Liver (tissue), 9 donors: ENCODE data around the gene GRAMD4. TPM values are rescaled to one million over a fixed set of nuclear protein-coding genes. Genes with fewer than 3 reads are reported as not detected.

ENCODE experiments used
- DNase-seq: peaks from one replicate; pipeline ENCODE4 v3.0.0-alpha.2; 2017; ENCODE audit warnings: low spot score
- H3K27ac ChIP-seq, 2 donors: one replicate each; pipeline ENCODE4 v1.7.0; 2013; ENCODE audit warnings: inconsistent platforms in 2 of 2, low read length in 2 of 2, control low read depth in 1 of 2, low read depth in 1 of 2, mild to moderate bottlenecking in 1 of 2
- H3K27me3 ChIP-seq, 4 donors: one replicate each; pipeline versions ENCODE4 v1.6.1 to v1.7.0; 2013; ENCODE audit warnings: low read length in 3 of 4, inconsistent platforms in 1 of 4, mild to moderate bottlenecking in 1 of 4, moderate library complexity in 1 of 4; ENCODE audit not compliant: control insufficient read depth in 4 of 4, insufficient read depth in 4 of 4
- H3K36me3 ChIP-seq, 4 donors: one replicate each; pipeline versions ENCODE4 v1.6.1 to v1.7.0; 2013; ENCODE audit warnings: low read length in 3 of 4, mild to moderate bottlenecking in 3 of 4, low read depth in 1 of 4, moderate library complexity in 1 of 4; ENCODE audit not compliant: control insufficient read depth in 4 of 4, insufficient read depth in 3 of 4
- H3K4me1 ChIP-seq, 4 donors: one replicate each; pipeline versions ENCODE4 v1.6.1 to v1.7.0; 2013; ENCODE audit warnings: low read length in 3 of 4, mild to moderate bottlenecking in 3 of 4, moderate library complexity in 1 of 4; ENCODE audit not compliant: control insufficient read depth in 4 of 4, insufficient read depth in 4 of 4
- H3K4me3 ChIP-seq, 3 donors: one replicate each; pipeline versions ENCODE4 v1.6.1 to v1.7.0; 2013; ENCODE audit warnings: low read length in 3 of 3, control low read depth in 1 of 3, low read depth in 1 of 3, mild to moderate bottlenecking in 1 of 3
- H3K9ac ChIP-seq, 2 donors: one replicate each; pipeline ENCODE4 v1.7.0; 2013; ENCODE audit warnings: low read length in 2 of 2, mild to moderate bottlenecking in 2 of 2, moderate library complexity in 2 of 2, control low read depth in 1 of 2, low read depth in 1 of 2
- H3K9me3 ChIP-seq, 4 donors: one replicate each; pipeline versions ENCODE4 v1.6.1 to v1.7.0; 2013; ENCODE audit warnings: low read length in 3 of 4; ENCODE audit not compliant: control insufficient read depth in 4 of 4
- ATF3 ChIP-seq: IDR thresholded peaks from 2 replicates; pipeline ENCODE4 v1.6.1; 2016; ENCODE audit warnings: antibody characterized with exemption
- EGR1 ChIP-seq, 2 donors: IDR thresholded peaks; 2 replicates each; pipeline ENCODE4 v1.6.1; 2016 to 2018; ENCODE audit warnings: antibody characterized with exemption in 2 of 2, low read depth in 2 of 2
- FOXA1 ChIP-seq: IDR thresholded peaks from 2 replicates; pipeline ENCODE4 v1.6.1; 2016; ENCODE audit warnings: antibody characterized with exemption
- FOXA2 ChIP-seq: IDR thresholded peaks from 2 replicates; pipeline ENCODE4 v1.6.1; 2016; ENCODE audit warnings: antibody characterized with exemption
- GABPA ChIP-seq, 2 donors: IDR thresholded peaks in 1 of 2; conservative IDR thresholded peaks in 1 of 2; 2 replicates each; pipeline ENCODE4 v1.6.1; 2016; ENCODE audit warnings: antibody characterized with exemption in 2 of 2, mild to moderate bottlenecking in 1 of 2, moderate library complexity in 1 of 2
- HNF4A ChIP-seq, 2 donors: conservative IDR thresholded peaks; 2 replicates each; pipeline ENCODE4 v1.6.1; 2016; ENCODE audit warnings: antibody characterized with exemption in 2 of 2, mild to moderate bottlenecking in 2 of 2
- HNF4G ChIP-seq: IDR thresholded peaks from 2 replicates; pipeline ENCODE4 v1.6.1; 2016; ENCODE audit warnings: antibody characterized with exemption
- JUND ChIP-seq, 2 donors: IDR thresholded peaks; 2 replicates each; pipeline ENCODE4 v1.6.1; 2016; ENCODE audit warnings: antibody characterized with exemption in 2 of 2
- NR2F2 ChIP-seq: IDR thresholded peaks from 2 replicates; pipeline ENCODE4 v1.6.1; 2016; ENCODE audit warnings: antibody characterized with exemption
- RAD21 ChIP-seq, 2 donors: IDR thresholded peaks; 2 replicates each; pipeline ENCODE4 v1.6.1; 2016; ENCODE audit warnings: antibody characterized with exemption in 2 of 2, mild to moderate bottlenecking in 2 of 2
- RXRA ChIP-seq, 2 donors: IDR thresholded peaks; 2 replicates each; pipeline ENCODE4 v1.6.1; 2017 to 2018; ENCODE audit warnings: antibody characterized with exemption in 2 of 2, mild to moderate bottlenecking in 1 of 2
- SP1 ChIP-seq: IDR thresholded peaks from 2 replicates; pipeline ENCODE4 v1.6.1; 2018; ENCODE audit warnings: antibody characterized with exemption, mild to moderate bottlenecking
- TAF1 ChIP-seq: conservative IDR thresholded peaks from 2 replicates; pipeline ENCODE4 v1.6.1; 2016; ENCODE audit warnings: antibody characterized with exemption, mild to moderate bottlenecking
- YY1 ChIP-seq: IDR thresholded peaks from 2 replicates; pipeline ENCODE4 v1.6.1; 2016; ENCODE audit warnings: antibody characterized with exemption, mild to moderate bottlenecking
- WGBS: extraction: QIAGEN DNeasy Blood & Tissue Kit; methylation state at CpG from one replicate; pipeline ENCODE4 v1.1.7; 2013; 5-methylcytosine and 5-hydroxymethylcytosine counted together
- polyA plus RNA-seq, 2 donors: library from polyadenylated mRNA; stranded (reverse) in 1 of 2; unstranded in 1 of 2; fragments of 200-250 nt in 1 of 2; fragments of >200 nt in 1 of 2; fragmentation: Nextera tagmentation in 1 of 2; extraction: Ambion mirVana in 1 of 2; gene quantifications; one replicate each; pipeline versions ENCODE4 v1.2.1 to v1.2.3, GENCODE V29; 2013 to 2015
- total RNA-seq, 2 donors: library from RNA; depleted of rRNA; stranded (reverse); fragments of >200 nt; gene quantifications; one replicate each; pipeline ENCODE4 v1.2.3, GENCODE V29; 2014
- TF ChIP-seq, protein P1 (sequence below): fragments of 150-350 bp; IDR thresholded peaks from 2 replicates; pipeline ENCODE4 v1.5.1; 2017; ENCODE audit warnings: improper control_type of control experiment, low read depth, low read length; ENCODE audit not compliant: missing input control
- TF ChIP-seq, protein P2 (sequence below): IDR thresholded peaks from 2 replicates; pipeline ENCODE4 v1.6.1; 2016; ENCODE audit warnings: antibody characterized with exemption
- TF ChIP-seq, protein P3 (sequence below): IDR thresholded peaks from 2 replicates; pipeline ENCODE4 v1.6.1; 2016; ENCODE audit warnings: antibody characterized with exemption, mild to moderate bottlenecking
- TF ChIP-seq, protein P4 (sequence below): IDR thresholded peaks from 2 replicates; pipeline ENCODE4 v1.6.1; 2016; ENCODE audit warnings: antibody characterized with exemption
- donor health status: healthy.
- donor health status: healthy.
- donor health status: healthy.
- donor health status: healthy.
- donor health status: healthy.

The GRAMD4 gene
- total and polyA plus RNA-seq, 4 donors = 2.7 to 53.5 (median 21.6) TPM

GRCh38 chr22:46657655-46657953 lies 37.4 kb downstream of the GRAMD4 start (continued):
- TF ChIP-seq, protein P1, sequence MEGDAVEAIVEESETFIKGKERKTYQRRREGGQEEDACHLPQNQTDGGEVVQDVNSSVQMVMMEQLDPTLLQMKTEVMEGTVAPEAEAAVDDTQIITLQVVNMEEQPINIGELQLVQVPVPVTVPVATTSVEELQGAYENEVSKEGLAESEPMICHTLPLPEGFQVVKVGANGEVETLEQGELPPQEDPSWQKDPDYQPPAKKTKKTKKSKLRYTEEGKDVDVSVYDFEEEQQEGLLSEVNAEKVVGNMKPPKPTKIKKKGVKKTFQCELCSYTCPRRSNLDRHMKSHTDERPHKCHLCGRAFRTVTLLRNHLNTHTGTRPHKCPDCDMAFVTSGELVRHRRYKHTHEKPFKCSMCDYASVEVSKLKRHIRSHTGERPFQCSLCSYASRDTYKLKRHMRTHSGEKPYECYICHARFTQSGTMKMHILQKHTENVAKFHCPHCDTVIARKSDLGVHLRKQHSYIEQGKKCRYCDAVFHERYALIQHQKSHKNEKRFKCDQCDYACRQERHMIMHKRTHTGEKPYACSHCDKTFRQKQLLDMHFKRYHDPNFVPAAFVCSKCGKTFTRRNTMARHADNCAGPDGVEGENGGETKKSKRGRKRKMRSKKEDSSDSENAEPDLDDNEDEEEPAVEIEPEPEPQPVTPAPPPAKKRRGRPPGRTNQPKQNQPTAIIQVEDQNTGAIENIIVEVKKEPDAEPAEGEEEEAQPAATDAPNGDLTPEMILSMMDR = no peak
- no peak for TF ChIP-seq JUND (IDR thresholded peaks at IDR 0.05)

DNA sequence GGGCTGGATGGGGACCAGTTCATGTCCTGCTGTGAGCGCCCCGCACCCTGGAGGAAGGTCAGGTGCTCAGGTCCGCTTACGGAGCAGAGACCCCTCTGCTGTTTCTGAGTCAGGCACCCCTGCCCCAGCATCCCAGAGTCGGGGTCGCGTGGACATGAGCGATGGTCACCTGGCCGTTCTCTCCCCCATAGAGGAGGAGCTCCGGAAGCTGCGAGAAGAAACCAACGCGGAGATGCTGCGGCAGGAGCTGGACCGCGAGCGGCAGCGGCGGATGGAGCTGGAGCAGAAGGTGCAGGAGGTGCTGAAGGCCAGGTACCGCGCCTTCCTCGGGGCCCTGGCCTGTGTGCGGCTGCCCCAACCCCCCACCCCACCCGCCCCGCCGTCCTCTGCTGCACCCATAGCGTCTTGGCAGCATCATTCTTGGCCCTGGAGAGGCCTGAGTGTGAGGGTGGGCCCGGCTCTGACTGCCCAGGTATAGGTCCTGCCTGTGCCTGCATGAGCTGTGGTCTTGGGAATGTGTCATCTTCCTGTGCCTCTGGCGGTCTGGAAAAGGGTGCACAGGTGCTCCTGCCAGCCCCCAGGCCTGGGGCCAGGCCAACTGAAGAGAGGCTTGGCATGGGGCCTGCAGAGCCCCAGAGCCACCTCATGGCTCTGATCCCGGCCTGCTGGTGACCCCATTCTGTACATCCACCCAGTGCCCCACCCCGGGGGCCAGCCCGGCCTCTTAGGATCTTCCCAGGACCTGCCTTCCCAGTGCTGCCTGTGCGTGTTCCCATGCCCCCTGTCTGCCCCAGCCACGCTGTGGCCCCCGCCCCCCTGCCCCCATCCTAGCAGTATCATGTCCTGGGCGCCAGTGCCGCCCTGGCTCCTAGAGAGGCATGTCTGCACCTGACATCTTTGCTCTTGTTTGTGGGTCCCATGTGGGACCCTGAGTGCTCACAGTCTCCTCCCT lies 38.1 kb downstream of the GRAMD4 start:
- Histone ChIP-seq H3K9ac (no peak overlapping the region), H3K27ac (no peak overlapping the region), H3K27me3 (no peaks in the 10 kb centered on the region), H3K9me3 (no peaks in the 10 kb centered on the region), H3K4me1 (peaks cover 15 to 57% (median 30%) of the 10 kb centered on the region in 4 donors), H3K36me3 (peaks cover 0 to 6% (median 3%) of the 10 kb centered on the region in 4 donors), H3K4me3 (no peak overlapping the region)
- no peak for DNase-seq
- 96% methylated on average over 37 of the region's 37 CpGs for WGBS
- TF ChIP-seq, protein P1 = no peak
- TF ChIP-seq, protein P2, sequence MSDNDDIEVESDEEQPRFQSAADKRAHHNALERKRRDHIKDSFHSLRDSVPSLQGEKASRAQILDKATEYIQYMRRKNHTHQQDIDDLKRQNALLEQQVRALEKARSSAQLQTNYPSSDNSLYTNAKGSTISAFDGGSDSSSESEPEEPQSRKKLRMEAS = no peak
- TF ChIP-seq ATF3 (no peak), RAD21 (IDR thresholded peaks at IDR 0.05) (no peak), FOXA2 (no peak), JUND (IDR thresholded peaks at IDR 0.05) (no peak), SP1 (no peak)

GRCh38 chr22:46659059-46659790 lies 39.0 kb downstream of the GRAMD4 start:
- H3K36me3 ChIP-seq = peaks cover 4 to 14% (median 7%) of the 10 kb centered on the region in 4 donors
- no peaks in the 10 kb centered on the region for H3K9me3 ChIP-seq
- no peaks in the 10 kb centered on the region for H3K27me3 ChIP-seq
- WGBS = 98% methylated on average over 14 of the region's 14 CpGs
- DNase-seq = no peak
- no peak overlapping the region for H3K27ac ChIP-seq
- no peak overlapping the region for H3K4me3 ChIP-seq
- no peak overlapping the region for H3K9ac ChIP-seq
- H3K4me1 ChIP-seq = peaks cover 11 to 48% (median 26%) of the 10 kb centered on the region in 4 donors
- no peak for TF ChIP-seq HNF4A (conservative IDR thresholded peaks at IDR 0.05)
- no peak for TF ChIP-seq NR2F2
- no peak for TF ChIP-seq RXRA (IDR thresholded peaks at IDR 0.05)
- no peak for TF ChIP-seq FOXA1
- TF ChIP-seq FOXA2 = no peak
- TF ChIP-seq TAF1 = no peak
- TF ChIP-seq EGR1 (IDR thresholded peaks at IDR 0.05; ENCODE audit: low read depth in 2 of 2) = no peak
- TF ChIP-seq HNF4G = no peak
- no peak for TF ChIP-seq YY1
- TF ChIP-seq, protein P3, sequence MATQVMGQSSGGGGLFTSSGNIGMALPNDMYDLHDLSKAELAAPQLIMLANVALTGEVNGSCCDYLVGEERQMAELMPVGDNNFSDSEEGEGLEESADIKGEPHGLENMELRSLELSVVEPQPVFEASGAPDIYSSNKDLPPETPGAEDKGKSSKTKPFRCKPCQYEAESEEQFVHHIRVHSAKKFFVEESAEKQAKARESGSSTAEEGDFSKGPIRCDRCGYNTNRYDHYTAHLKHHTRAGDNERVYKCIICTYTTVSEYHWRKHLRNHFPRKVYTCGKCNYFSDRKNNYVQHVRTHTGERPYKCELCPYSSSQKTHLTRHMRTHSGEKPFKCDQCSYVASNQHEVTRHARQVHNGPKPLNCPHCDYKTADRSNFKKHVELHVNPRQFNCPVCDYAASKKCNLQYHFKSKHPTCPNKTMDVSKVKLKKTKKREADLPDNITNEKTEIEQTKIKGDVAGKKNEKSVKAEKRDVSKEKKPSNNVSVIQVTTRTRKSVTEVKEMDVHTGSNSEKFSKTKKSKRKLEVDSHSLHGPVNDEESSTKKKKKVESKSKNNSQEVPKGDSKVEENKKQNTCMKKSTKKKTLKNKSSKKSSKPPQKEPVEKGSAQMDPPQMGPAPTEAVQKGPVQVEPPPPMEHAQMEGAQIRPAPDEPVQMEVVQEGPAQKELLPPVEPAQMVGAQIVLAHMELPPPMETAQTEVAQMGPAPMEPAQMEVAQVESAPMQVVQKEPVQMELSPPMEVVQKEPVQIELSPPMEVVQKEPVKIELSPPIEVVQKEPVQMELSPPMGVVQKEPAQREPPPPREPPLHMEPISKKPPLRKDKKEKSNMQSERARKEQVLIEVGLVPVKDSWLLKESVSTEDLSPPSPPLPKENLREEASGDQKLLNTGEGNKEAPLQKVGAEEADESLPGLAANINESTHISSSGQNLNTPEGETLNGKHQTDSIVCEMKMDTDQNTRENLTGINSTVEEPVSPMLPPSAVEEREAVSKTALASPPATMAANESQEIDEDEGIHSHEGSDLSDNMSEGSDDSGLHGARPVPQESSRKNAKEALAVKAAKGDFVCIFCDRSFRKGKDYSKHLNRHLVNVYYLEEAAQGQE = no peak
- TF ChIP-seq JUND (IDR thresholded peaks at IDR 0.05) = no peak
- TF ChIP-seq RAD21 (IDR thresholded peaks at IDR 0.05) = no peak
- no peak for TF ChIP-seq GABPA (IDR thresholded peaks at IDR 0.05 in 1 of 2, conservative IDR thresholded peaks at IDR 0.05 in 1 of 2)
- TF ChIP-seq SP1 = no peak
- TF ChIP-seq, protein P4, sequence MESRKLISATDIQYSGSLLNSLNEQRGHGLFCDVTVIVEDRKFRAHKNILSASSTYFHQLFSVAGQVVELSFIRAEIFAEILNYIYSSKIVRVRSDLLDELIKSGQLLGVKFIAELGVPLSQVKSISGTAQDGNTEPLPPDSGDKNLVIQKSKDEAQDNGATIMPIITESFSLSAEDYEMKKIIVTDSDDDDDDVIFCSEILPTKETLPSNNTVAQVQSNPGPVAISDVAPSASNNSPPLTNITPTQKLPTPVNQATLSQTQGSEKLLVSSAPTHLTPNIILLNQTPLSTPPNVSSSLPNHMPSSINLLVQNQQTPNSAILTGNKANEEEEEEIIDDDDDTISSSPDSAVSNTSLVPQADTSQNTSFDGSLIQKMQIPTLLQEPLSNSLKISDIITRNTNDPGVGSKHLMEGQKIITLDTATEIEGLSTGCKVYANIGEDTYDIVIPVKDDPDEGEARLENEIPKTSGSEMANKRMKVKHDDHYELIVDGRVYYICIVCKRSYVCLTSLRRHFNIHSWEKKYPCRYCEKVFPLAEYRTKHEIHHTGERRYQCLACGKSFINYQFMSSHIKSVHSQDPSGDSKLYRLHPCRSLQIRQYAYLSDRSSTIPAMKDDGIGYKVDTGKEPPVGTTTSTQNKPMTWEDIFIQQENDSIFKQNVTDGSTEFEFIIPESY = no peak
